Suprapubic skin (tissue), 3 donors: ENCODE measurements around the gene HTR1E.
"Not testable (repeated sequence)": the region's sequence is repeated elsewhere in the genome, so short reads cannot be mapped to it uniquely, and the experiment has no call there.

Experiments used
- CTCF ChIP-seq, 2 donors: fragments of 200-600 bp in 1 of 2; fragments of 450-650 bp in 1 of 2; sonication (generic) in 1 of 2; IDR thresholded peaks; one replicate each; pipeline ENCODE4 v1.5.1; 2016 to 2019; ENCODE audit warnings: antibody characterized with exemption in 2 of 2, mild to moderate bottlenecking in 1 of 2, moderate library complexity in 1 of 2
- EP300 ChIP-seq: sonication (generic); formaldehyde crosslinking; IDR thresholded peaks from one replicate; pipeline ENCODE4 v1.6.1; 2017; ENCODE audit warnings: antibody characterized with exemption

- TF ChIP-seq CTCF (IDR thresholded peaks at IDR 0.05); EP300: not testable (repeated sequence)
Observed at GRCh38 chr6:86927859-86928258, 9.5 kb upstream of the HTR1E start.
